Central memory CD4-positive, alpha-beta T cell (primary cell): ENCODE results near the gene HIGD1A.

Experiments
- DNase-seq: peaks from one replicate; pipeline ENCODE4 v3.0.0; 2022

Gene HIGD1A

GRCh38 chr3:42799376-42799775, 4.9 kb downstream of the HIGD1A start:
- no peak for DNase-seq

GRCh38 chr3:42796332-42796885, 7.9 kb downstream of the HIGD1A start:
- DNase-seq: no peak

- DNase-seq: no peak
These were observed 8.6 kb downstream of the HIGD1A start for GRCh38 chr3:42795621-42796181.

DNA sequence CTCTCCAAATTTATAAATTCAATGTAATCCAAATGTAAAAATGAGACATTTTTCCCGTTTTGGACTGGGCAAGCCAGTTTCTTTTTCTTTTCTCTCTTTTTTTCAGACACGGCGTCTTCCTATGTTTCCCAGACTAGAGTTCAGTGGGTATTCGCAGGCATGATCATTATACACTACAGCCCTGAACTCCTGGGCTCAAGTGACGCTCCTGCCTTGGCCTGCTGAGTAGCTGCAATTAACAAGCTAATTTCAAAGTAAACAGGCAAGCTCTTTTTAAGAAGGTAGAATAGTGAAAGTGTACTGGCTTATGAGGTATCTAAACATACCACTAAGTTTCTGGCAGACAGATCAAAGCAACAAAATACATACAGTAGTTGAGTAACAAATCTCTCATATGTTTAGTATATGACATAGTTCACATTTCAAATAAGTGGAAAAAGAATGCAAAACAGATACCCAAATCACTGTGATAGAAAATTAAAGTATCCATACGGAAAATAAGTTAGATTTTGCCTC, 13.5 kb downstream of the HIGD1A start:
- DNase-seq: no peak

DNA sequence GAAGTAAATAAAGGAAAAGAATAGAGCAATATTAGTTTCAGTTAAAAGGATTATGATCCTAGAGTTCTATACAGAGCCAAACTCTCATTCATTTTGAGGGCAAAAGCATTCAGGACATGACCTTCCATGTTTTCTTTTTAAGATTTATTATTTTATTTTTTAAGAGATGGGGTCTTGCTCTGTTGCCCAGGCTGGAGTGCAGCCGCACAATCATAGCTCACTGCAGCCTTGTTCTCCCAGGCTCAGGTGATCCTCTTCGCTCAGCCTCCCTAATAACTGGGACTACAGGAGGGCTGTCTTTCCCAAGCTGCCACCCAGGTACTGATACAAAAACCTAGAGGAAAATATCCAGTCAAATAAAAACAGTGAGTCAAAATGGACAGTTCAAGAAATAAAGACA, 17.7 kb downstream of the HIGD1A start:
- no peak for DNase-seq

DNA sequence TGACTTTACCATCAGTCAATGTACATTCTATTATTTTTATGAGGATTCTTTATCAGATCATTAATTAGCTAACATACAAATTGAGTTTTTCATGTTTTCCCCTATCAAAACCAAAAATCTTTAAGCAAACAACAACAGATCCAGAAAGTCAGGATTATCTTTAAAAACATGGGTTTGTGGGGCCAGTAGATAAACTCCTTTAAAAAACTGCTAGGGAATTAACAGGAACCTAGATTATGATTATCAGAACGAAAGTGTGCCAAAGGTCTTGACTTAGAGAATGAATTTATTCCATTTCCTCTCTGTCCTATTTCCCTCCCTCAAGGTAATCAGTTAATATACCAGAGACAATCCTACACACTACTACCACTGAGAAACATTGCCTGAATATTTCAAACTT, 18.1 kb downstream of the HIGD1A start:
- DNase-seq: no peak

DNA sequence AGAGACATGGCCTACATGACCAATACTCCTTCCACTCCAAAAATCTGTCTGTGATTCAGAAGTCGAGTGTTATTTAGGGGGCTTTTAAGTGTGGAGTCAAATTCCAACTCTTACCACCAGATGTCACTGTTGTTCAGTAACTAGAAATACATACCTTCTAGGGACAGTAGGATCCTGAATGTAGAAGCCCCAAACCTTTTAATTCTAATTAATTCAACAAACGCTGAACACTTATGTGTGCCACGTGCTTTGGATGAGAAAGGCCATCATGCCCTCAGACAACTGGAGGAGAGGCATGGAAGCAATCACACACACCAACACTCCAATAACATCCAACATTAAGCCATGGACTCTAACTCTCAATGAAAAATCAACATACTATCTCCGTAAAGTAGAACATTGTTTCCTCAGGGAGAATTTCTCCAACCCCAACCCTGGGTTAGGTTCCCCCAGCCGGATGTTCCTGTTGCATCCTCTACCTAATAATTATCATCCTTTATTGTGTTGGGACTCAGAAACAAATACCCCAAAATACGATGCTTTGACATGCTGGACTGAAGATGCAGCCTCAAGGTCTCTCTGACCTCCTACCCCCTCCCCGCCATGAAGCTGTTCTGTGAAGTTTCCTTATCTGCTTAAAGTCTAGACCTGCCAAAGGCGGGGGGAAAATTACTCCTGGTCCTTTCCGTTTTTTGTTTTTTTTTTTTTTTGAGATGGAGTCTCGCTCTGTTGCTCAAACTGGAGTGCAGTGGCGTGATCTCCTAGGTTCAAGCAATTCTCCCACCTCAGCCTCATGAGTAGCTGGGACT, 23.2 kb downstream of the HIGD1A start:
- DNase-seq: peak; percentile 55

GRCh38 chr3:42780398-42780797, 23.9 kb downstream of the HIGD1A start:
- DNase-seq: no peak

DNA sequence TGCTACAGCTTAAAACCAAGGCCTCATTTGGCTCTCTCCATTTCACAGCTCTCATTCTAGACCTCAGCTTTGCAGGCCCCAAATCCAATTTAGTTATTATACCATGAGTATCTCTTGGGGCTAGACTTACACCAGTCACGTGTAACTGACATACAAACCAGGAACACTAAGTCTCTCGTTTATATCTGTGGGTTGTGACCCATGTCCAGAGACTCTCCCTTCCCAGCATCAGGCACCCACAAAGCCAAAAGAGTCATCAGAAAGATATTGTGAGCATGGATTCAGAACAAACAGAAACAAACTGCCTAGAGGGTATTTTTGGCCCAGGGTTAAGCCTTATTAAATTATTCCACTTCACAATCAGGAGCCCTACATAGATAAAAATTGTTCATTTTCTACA, 25.6 kb downstream of the HIGD1A start:
- DNase-seq: no peak

GRCh38 chr3:42773409-42773751, 30.9 kb downstream of the HIGD1A start:
- DNase-seq: no peak

GRCh38 chr3:42772670-42773408, 31.5 kb downstream of the HIGD1A start, which contains the start of gene CCDC13:
Gene CCDC13, minus strand, starts transcription at chr3:42773253. Its CDS starts 14,908 bp downstream, at chr3:42758345.
- DNase-seq: peak; percentile 81

DNA sequence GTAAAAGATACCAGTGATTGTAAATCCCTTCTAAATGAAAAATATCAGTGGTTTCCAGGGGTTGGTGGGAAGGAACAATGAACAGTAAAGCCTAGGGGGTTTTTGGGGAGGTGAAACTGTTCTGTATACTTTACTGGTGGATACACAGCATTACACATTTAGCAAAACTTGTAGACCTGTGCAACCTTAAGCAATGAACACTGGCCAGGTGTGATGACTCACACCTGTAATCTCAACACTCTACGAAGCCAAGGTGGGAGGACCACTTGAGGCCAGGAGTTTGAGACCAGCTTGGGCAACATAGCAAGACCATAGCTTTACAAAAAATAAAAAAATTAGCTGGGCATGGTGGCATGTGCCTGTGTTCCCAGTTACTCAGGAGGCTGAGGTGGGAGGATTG, 33.0 kb downstream of the HIGD1A start:
- DNase-seq: no peak

GRCh38 chr3:42769477-42770131, 34.7 kb downstream of the HIGD1A start:
- DNase-seq: no peak

- DNase-seq: no peak
These were observed 39.6 kb downstream of the HIGD1A start for GRCh38 chr3:42764561-42765295.

GRCh38 chr3:42764115-42764514, 40.2 kb downstream of the HIGD1A start:
- no peak for DNase-seq

GRCh38 chr3:42763021-42763420, 41.3 kb downstream of the HIGD1A start:
- DNase-seq: no peak

- DNase-seq: no peak
These were observed 42.1 kb downstream of the HIGD1A start for GRCh38 chr3:42762046-42762724.

GRCh38 chr3:42758126-42758525, 46.2 kb downstream of the HIGD1A start:
- DNase-seq: no peak

DNA sequence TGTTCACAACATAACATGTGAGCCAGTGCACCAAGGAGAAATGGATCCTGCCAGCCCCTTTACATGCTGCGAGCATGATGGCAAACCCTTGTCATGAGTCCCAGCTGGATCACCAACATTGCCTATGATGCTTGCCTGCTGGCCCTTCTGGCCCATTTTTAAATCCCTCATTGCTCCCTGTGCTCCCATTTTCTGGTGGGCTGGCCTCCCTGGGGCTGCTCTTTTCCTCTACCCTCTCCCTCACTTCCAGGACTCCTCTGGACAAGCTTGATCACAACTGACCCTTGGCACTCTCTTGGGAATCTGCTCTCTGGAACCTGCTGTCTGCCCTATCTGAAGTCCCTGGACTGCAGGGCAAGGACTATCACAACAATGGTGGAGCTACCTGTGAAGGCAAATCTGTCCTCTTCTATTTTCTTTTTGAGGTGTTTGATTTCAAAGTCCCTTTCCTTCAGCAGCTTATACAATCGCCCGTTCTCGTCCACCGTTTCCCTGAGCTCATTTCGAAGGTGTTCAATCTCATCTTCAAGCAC, 47.5 kb downstream of the HIGD1A start:
- no peak for DNase-seq

- no peak for DNase-seq
These were observed 48.4 kb downstream of the HIGD1A start for GRCh38 chr3:42755681-42756578.
